ELR (cell line): ENCODE measurements around the gene SELENOH.

Source experiments
- DNase-seq: peaks from one replicate; pipeline ENCODE4 v3.0.0-alpha.2; 2015; ENCODE audit warnings: low read depth

The SELENOH gene

DNA sequence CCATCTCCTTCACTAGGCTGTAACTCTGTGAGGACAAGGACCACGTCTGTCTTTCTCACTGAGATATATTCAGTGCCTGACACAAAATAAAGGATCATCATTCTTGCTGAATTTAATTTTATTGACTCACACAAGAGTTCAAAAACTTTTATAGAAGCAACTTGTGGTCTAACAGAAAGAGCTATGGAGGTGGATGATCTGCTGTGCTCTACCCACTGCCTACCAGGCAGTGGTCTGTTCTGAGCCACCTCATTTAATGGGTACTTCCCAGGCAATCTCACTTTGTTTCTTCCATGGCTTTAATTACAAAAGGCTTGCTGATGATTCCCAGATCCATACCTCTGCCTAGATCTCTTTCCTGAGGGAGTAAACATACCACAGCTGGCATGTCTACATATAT lies 5.6 kb downstream of the SELENOH start:
- no peak for DNase-seq

DNA sequence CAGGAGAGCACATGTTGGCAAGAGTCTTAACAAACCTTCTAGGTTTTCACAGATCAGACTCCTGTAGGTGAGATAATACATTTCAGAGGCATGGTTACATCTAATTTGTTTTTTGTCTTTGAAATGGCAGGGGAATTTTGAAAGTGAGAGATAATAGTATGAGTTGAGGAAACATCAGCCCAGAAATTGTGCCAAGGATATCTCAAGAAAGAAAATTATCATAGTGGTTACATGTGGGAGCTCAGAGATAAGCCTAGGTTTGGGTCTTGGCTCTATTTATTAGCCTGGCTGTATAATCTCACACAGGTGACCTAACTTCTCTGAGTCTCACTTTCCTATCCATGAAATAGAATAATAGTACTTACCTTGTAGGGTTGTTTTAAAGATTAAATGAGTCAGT lies 9.9 kb downstream of the SELENOH start:
- DNase-seq, result no peak

DNA sequence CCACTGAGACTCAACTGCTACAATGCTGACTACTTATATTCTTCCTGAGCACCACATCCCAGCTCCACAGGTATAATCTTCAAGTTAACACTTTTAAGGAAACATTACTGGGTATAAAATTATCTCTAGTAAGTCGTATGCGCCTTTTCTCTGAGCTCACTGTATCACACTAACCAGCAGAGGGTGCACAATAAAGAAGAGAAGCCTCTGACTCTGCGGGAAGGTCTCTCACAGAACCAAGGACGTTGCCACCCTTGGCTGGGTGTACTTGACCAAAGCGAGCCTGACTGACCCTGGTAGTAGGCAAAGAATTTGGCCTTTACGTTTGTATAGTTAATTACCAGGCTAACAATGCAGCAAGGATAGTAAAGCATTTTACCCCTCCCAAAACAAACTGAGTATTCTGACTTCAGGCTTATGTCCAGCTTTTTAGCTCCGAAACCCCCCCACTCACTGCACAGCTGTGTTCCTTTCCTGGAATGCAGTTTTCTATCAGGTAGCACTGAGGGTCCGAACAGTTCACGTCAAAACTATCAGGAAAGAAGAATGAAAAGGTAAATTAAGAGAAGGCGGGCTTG lies 10.5 kb downstream of the SELENOH start, which contains the start of gene BTBD18:
TSS of gene BTBD18 (minus strand) at position 144 of the 578 bp plus-strand sequence. CDS start 631 bp downstream, outside the sequence.
- peak; percentile 60 for DNase-seq

DNA sequence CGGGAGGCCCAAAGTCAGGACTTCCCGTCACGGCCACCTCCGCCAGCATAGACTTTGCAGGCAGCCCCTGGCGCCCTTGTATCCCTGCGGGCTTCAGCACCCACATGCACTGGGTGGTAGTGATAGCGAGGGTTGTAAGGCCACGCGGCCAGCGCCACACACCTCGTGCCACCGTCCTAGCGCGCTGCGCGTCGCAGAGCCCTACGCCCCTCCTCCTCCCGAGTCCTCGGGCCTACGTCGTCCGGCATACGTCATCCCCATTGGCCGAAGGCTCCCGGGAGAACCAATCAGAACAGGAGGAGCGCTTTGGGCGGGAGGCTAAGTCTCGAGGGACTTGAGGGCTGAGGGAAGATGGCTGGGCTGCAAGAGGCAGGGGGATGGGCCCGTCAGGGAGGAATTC lies 11.7 kb downstream of the SELENOH start:
- DNase-seq, result no peak

DNA sequence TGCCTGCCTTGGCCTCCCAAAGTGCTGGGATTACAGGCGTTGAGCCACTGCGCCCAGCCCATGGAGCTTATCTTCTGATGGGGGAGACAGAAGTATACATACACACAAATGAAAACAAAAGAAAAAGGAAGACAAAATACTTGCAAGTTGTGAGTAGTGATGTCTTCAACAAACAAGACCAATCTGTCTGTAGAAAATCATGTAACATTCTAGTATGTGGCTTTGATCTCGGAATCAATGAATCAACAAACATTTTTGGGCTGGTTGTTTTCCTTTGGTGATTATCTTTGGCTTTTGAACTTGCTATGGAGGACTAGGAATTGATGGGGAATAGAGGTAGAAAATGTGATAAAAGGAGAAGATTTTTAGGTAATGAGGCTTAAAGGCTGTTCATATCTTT lies 16.9 kb downstream of the SELENOH start:
- DNase-seq, result no peak

DNA sequence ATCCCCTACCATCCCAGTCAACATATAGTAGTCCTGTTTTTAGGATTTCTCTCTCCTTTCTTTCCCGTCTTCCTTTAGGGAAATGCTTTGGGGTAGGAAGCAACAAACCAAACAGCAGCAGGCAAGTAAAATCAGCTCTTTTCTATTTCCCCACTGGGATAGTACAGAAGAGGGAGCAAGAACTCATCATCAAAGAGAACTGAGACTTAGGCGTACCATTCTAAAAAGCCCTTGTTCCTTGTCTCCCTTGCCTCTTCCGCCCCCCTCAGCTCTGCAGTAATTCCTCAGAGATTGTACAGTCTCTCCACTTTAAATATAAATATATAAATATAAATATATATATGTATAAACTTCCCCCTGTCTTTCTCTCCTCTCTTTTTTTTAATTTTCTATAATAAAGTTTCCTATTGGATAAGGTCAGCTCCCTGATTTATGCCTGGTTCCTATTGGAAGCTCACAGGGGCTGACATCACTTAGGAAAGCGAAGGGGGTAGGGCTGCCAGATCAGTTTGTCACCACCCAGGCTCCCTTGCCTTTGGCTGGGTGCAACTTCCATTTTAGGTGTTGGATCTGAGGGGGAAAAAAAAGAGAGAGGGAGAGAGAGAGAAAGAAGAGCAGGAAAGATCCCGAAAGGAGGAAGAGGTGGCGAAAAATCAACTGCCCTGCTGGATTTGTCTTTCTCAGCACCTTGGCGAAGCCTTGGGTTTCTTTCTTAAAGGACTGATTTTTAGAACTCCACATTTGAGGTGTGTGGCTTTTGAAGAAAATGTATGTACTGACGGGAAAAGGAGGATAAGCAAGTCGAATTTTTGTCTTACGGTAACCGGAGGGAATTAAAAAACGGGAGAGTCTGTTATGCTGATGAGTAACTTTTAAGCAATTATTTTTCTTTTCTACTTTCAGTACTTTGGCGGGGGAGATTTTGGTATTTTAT lies 20.3 kb downstream of the SELENOH start, which contains the start of gene CTNND1:
TSS of gene CTNND1 (plus strand) at position 502 of the 934 bp plus-strand sequence. CDS start 29,677 bp downstream, outside the sequence.
- peak; percentile 98 for DNase-seq

DNA sequence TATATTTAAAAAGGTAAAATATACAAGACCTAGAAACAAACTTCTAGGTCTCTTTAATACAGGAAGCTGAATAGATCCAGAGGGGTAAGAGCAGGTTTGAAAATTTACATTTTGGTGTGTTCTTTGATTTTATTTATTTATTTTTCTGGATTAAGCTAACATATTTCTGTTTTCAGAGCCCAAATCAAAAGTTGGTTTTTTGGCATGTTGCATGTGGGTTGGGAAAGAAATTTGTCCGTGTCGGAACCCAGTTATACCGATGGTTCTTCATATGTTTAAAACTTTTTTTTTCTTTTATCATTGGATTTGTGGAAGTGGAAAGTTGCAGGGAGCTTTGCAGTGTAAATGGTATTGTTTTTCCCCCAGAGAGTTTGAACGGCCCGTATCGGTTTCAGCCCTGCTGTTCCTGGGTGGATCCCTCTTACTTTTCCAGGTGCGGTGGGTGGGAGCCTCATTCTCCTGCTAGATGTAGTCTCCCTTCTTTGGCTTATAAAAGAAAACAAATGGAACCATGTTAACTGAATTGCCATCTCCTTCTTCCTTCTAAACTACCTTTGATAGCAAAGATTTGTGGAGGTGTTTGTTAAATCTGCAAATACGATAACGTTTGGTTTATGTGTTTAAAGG lies 21.1 kb downstream of the SELENOH start:
- DNase-seq, result peak; percentile 34

DNA sequence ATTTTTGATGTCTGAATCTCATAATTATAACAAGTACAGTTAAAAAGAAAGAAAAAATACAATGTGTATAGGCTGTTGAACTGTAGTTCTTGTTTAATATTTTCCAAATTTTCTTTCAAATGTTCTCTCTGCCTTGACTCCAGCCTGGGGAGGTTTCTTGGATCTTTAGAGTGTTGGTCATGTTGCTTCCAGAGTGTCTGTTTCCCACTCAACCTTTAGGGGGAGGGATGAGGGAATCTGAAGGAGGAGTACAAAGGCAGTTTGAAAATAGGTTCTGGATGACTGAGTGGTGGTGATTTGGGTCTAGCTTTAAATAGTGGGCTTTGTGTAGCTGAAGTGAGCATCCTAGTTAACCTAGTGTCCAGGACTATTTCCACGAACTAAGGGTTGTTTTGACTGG lies 22.3 kb downstream of the SELENOH start:
- DNase-seq, result peak; percentile 69

DNA sequence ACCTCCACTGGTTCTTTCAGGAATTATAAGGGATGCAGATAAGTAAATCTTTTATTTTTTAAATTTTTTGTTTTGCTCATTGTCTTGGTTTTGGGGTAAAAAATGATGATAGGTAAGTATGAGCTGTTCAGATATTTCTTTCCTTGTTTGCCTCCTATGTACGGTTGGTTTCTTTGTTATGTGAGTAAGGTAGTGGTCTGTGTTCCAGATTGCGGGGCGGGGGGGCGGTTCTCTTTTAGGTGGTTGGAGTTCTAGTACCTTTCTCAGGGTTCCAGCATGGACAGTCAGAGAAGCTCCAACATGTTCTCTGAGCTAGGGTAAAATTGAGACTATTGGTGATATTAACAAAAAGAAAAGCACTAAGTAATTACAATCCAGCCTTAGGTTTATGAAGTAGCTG lies 22.7 kb downstream of the SELENOH start:
- no peak for DNase-seq

DNA sequence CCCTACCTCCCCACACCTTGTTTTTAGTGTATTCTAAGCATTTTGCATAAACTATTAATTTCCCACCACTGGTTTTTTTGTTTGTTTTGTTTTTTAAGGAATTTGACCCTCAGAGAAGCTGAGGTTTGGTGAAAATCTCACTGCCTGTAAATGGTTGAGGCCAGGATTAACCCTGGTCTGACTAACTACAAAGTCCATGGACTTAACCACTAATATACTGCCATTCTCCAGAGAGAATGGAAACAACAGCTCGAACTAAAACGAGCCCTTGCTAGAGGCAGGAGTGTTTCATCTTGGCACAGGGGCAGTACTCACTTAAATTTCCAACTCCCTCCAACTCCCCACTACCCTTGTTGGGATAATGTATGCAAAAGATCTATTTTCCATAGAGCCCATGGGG lies 23.3 kb downstream of the SELENOH start:
- no peak for DNase-seq

DNA sequence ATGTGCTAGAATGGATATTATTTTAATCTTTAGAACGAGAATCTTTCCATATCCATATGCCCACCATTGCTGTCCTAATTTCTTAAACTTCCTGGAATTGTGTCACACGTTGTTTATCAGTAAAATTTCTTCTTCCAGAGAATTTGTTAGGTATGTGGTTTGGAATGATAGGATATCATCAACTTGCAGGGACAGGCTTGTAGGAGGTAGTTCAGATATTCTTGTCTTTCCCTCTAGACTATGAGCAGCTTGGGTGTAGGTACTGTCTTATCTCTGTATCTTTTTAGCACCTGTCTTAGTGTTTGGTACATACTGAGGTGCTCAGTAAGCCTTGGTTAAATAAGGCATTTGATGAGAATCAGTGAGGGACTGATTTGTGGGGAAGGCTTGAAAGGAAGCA lies 23.7 kb downstream of the SELENOH start:
- no peak for DNase-seq

DNA sequence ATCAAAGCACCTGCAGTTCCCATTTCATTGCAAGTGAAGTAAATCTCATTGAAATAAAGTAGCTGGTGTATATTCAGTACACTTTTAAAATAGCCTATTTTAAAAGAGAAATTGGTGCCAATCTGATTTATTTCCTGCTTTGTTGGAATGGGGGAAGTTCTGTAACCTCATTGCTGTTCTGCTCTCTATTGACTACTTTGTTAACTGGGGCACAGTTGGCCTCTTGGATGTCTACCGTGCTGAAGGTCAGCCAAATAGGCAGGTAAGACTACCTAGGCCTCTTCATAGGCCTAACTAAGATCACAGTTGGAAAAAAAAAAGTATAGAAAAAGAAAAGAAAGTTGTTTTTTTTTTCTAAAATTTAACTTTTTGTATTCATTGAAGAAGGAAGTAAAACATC lies 29.5 kb downstream of the SELENOH start:
- DNase-seq, result no peak

DNA sequence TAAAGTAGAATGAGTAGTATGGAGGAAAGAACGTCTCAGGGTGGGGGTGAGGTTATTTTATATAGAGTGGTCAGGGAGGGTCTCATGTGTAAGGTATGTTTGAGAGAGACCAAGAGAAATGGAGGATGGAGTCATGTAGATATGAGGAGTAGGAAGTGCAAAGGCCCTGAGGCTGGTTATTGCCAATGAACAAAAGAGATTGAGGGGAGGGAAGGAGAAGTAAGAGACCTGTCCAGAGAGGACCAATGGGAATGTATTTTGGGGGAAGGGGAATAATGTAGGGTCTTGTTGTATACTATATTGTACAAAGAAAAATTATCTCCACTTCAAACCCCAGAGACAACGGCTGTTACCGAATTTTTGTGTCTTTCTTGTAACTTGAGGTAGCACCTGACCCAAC lies 30.1 kb downstream of the SELENOH start:
- no peak for DNase-seq

DNA sequence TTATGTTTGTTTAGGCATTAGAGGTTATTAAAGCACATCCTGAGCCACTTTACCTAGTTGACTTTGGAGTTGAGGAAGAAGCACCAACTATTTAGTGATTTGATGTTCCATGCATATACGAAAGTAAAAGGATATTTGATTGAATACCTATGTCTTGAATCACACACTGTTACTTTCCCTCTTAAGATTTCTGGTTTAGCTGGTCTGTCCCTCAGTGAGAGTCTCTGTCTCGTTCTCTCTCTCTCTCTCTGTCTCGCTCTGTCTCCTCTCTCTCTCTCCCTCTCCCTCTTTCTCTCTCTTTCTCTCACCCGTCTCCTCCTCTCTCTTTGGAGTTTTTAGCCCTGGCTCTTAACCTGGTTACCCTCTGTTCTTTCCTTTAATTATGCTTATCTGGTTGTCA lies 31.3 kb downstream of the SELENOH start:
- DNase-seq, result peak; percentile 47

DNA sequence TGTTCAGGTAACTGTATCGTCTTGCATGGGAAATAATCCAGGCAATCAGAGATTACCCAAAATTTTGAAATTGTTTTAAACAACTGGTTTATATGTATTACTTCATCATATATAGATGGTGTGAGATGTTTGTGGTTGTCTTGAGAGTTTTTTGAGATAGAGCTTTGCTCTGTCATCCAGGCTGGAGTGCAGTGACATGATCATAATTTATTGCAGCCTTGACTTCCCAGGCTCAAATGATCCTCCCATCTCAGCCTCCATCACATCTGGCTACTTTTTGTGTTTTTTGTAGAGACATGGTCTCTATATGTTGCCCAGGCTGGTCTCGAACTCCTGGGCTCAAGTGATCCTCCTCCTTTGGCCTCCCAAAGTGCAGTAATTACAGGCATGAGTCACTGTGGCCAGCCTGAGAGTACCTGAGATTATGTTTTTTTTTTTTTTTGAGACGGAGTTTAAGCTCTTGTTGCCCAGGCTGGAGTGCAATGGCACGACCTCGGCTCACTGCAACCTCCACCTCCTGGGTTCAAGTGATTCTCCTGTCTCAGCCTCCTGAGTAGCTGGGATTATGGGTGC lies 31.8 kb downstream of the SELENOH start:
- no peak for DNase-seq

DNA sequence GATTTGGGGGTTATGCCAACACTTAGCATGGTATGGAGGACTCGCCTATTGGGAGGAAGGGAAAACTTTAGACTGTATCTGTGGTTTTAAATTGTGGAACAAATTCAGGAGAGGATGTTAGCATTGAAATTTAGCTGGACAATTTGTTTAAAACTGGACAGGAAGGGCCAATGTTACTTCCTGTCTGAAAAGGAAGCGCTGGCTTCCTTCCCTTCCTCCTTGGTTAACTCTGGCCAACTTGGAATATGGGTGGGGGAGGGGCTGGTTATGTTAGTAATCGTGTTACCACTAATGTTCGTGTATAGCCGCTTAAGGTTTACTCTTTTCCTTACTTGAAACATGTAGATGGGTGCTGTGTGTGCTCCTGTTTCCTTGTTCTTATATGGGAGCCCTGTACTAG lies 34.2 kb downstream of the SELENOH start:
- no peak for DNase-seq

DNA sequence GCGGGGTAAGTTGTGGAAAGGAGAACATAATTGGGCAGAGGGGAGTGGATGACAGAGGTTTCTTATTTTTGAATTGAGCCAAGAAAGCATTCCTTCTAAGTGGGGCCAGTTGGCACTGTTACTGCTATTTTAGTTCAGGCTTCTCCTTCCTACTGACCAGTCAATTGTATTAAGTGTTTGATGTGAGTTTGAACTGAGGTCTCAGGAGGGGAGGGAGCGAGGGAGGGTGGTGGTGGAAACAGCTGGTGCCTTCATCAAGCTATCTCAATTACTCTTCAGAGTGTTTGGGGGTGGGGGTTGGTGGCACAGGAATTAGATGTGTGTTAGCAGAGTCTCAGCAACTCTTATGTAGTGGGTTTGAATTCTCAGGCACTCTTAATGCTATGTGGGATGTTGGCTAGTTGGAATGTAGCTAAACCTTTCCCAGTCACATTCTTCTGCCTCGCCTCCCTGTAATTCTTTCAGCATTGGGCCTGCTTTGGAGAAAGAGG lies 34.8 kb downstream of the SELENOH start:
- DNase-seq, result no peak

DNA sequence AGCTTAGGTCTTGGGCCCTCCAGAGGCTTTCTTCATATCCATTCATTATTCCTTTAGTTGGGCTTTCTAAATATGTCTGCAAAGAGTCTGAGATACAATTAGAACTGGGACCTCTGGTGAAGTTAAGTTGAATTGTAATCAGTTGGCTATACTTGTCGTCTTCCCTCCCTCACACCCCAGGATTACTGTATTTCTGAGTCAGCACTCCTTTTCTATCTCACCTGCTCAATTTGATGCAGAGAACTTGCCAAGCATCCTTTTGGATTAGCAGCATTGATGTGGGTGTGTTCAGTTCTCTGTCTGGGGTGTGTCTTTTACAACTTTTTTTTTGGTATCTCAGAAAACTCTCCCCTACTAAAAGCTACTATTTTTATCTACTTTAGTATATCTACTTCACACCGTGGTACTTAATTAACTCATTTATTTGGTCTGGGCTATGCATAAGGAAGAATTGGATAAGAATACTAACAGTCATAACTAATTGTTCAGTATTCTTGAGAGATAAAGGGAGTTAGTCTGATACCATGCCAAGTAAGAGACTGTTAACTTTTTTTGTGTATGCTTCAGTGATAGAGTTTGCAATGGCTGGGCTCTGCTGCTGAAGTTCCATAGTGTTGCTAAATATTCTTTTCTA lies 35.4 kb downstream of the SELENOH start:
- no peak for DNase-seq

DNA sequence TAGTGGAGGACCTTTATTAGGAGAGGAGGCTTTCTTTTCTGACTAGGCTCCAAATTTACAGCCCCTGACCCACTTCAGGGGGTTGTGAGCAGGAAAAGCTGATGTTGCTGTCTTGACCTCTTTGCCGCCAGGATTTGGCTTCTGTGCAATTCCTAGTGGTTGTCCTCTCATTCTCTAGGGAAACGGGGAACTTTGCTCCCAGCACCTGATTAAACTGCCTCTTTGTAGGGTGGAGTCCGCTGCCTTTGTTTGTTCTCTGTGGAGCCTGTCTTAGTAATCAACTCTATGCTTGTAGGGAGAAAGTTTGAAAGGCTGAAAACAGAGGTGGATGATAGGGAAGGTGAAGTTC lies 36.7 kb downstream of the SELENOH start:
- DNase-seq, result peak; percentile 39

DNA sequence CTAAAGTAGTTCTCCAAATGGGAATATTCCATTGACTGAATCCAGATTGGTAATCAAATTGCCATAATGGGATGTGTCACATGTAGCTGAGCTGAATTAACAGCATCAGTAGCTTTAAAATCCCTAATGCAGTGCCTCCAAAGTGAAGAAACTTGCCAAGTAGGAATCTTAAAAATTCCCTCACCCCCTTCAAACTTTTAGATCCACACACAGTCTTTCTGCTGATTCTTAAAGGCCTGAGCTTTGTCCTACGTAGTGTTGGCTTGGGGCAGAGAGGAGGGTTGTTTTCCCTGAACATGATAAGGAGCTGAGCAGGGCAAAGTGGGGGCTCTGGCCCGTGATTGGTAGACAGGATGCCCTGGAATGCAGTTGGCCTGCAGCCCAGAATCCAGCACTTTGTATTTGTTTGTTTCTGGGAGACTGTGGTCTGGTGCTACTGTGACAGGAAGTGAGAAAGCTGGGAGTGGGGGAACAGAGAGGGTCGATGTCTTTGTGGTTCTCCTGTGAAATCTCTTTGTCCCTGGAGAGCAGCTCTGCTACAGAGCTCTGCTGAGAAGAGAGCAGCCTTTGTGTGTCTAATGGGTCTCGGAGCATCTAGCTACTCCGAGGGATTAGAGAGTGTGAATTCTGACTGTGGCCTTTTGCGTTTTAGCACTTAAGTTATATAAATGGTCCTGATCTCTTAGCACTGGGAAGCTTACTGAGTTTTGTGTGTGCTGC lies 37.2 kb downstream of the SELENOH start:
- peak; percentile 97 for DNase-seq

DNA sequence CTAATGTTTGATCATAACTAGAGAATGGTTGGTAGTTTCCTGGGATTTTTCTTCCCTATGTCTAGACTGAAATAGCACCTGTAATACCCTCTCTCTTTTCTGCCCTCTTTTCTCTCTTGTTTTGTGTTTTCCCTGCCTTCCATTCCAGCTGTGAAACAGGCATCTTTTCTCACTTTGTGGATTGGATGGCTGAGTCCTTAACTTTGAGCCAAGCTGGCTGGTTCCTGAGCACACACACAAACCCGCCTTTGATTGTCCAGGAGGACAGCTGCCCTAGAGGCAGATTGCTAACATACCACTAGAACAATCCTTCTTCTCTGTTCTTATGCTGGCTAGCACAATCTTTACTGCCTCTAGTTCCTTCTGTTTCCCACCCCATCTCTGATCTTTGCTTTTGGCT lies 38.0 kb downstream of the SELENOH start:
- DNase-seq, result peak; percentile 70
